GM18498 (cell line): ENCODE data around the gene MORN1.
"Not testable (repeated sequence)": the region's sequence is repeated elsewhere in the genome, so short reads cannot be mapped to it uniquely, and the experiment has no call there.

ENCODE experiments used
- ATAC-seq: cut with Tn5 transposase; IDR thresholded peaks from one replicate; pipeline ENCODE4 v1.9.1; 2021; ENCODE audit warnings: mild to moderate bottlenecking, moderate library complexity; ENCODE audit not compliant: unreplicated experiment

MORN1 gene

DNA sequence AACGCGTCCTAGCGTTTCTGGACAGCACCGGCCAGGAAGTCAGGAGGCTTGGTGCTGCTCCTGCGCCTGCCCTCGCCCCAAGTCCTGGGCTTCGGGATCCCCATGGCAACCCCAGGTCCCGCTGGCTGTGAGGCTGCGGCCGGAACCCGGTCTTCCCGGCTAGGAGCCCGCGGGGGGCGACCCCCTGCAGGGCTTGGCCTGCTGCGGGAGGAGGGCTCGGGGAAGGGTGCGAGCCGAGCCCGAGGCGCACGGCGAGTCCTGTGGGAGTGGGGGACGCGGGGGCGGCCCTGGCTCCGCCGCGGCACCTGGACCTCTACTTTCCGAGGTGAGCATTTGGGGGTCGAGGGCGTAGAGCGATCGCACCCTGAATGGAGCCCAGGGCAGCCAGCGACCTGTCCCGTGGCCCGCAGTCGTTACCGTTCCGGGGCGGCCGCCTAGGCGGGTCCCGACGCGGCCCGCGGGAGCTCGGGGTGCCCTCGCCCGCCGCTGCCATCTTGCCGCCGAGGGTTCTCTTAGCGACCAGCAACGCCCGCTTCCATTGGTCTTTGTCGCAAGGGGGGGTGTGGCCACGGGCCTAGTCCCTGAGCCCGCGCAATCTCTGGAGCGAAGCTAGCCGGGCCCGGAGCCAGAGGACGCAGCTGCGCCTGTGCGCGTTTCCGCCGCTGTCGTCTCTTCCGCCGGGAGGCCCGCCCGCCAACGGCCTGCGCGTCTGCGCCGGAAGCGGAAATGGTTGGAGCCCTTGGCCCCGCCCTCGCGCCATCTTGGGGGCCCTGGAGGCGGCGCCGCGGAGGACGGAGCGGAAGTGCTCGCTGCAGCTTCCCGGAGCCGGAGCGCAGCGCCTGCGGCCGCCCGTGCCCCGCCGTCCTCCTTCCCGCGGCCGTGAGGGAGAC is at the start of gene MORN1, which contains the start of gene RER1:
Gene MORN1 (minus strand): TSS at position 514 of the 890 bp plus-strand sequence. CDS start 21 bp downstream, at position 493.
Gene RER1 (plus strand): TSS at position 801 of the 890 bp plus-strand sequence. CDS start 3,950 bp downstream, outside the sequence.
- ATAC-seq: peak; percentile 87

DNA sequence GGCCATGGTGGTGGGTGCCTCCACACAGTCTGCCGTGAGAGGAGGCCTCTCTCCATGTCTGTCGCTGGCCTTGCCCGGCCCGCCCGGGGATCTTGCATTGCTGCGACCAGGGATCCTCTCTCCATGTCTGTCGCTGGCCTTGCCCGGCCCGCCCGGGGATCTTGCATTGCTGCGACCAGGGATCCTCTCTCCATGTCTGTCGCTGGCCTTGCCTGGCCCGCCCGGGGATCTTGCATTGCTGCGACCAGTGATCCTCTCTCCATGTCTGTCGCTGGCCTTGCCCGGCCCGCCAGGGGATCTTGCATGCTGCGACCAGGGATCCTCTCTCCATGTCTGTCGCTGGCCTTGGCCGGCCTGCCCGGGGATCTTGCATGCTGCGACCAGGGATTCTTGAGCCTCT is 49.0 kb upstream of the MORN1 start:
- not testable (repeated sequence) for ATAC-seq

DNA sequence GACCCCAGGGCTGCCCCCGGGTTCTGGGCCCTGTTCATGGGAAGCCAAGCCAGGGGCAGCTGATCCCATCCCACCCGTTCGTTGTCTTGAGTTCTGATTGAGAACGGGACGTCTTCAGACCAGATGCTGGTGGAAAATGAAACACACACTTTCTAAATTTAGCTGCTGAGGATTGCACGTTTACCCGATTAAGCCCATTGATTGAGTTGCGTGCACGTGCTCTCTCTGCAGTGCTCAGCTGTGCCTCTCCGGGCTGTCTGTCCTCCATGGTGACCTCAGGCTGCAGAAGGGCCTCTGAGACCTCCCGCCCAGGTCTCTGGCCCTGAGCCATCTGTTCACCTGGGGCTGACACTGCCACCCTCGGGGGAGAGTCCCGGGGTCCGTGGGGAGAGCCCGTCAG is 48.0 kb upstream of the MORN1 start:
- ATAC-seq: no peak

DNA sequence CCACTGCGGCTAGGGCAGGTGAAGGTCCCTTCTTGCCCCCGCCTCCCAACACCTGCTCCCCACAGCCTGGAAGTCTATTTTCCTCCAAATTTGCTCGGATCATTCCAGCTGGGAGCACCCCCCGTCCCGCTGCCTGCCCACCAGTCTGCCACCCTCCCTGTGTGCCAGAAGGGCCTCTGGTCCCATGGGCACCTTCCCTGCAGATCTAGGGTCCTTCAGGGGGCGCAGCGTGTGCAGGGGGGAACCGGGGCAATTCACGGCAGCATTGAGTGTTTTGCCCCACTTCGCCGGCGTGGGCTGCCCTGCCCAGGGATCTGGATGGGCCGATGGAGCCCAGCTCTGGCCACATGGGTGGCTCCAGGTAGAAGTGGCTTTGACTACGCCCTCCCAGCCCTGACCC is 47.3 kb upstream of the MORN1 start:
- no peak for ATAC-seq

GRCh38 chr1:2438038-2438437 is 46.7 kb upstream of the MORN1 start:
- ATAC-seq: no peak

DNA sequence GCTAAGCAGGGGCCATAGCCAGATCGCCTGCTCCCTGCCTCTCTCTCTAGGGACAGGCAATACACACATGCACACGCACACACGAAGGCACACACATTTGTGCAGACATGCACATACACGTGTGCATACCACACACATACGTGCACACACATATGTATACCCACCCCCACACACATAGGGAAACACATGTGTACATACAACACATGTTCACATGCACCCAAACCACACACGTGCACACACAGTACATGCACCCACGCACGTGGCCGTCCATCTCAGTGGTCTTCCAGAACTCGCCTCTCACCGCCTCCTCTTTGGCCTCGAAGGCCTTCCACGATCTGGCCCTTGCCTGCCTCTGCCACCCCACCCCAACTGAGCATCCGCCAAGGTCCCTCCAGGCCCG is 46.3 kb upstream of the MORN1 start:
- ATAC-seq: no peak

DNA sequence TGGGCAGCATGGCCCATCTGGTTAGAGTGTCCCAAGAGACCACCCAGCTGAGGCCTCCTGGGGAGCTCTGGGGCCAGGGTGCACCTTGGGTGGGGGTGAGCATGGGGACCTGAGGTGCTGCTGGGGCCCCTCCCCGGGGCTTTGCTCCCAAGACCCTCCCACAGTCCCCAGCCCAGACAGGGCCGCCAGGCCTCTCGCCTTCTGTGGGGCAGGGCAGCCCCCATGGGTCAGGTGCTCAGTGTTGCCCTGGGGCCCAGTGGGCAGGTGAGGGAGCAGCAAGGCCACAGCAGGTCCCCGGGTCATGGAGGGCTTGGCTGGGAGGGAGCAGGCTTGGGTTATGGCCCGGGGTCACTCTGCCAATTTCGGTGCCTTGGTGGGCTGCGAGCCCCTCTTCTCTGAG is 45.5 kb upstream of the MORN1 start:
- ATAC-seq: no peak

DNA sequence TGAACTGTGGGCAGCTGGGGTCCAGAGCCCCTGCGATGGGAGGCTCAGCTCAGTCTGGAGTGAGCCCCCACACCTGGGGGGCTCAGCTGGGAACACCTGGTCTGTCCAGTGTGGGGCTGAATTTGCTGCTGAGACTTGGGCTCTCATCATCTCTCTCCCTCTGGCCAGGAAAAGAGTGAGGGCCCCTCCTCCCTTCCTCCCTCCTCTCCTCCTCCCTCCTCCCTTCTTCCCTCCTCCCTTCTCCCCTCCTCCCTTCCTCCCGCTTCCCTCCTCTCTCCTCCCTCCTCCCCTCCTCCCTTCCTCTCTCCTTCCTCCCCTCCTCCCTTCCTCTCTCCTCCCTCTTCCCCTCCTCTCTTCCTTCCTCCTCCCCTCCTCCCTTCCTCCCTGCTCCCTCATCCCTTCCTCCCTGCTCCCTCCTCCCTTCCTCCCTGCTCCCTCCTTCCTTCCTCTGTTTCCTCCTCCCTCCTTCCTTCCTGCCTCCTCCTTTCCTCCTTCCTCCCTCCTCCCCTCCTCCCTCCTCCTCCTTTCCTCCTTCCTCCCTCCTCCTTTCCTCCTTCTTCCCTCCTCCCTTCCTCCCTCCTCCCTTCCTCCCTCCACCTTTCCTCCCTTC is 44.5 kb upstream of the MORN1 start:
- ATAC-seq: no peak

DNA sequence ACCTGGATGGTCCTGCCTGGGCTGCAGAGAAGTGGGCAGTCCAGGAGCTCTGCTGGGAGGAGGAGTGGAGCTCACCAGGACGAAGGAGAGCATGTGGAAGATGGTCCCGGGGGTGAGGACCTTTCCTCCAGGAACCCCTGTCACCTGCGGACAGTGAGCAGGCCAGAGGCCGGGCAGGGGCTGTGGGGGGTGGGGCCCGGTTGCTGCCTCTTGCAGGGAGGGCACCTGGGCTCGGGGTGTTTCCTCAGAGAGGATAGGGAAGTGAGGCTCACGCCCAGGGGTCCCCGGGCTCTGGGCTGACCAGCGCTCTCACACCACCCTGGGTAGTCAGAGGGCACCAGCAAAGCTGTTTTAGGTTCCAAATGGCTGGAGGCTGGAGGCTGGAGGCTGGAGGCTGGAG is 43.7 kb upstream of the MORN1 start:
- ATAC-seq: no peak

GRCh38 chr1:2433936-2434655 is 42.7 kb upstream of the MORN1 start:
- ATAC-seq: no peak

GRCh38 chr1:2433196-2433595 is 41.8 kb upstream of the MORN1 start:
- no peak for ATAC-seq

DNA sequence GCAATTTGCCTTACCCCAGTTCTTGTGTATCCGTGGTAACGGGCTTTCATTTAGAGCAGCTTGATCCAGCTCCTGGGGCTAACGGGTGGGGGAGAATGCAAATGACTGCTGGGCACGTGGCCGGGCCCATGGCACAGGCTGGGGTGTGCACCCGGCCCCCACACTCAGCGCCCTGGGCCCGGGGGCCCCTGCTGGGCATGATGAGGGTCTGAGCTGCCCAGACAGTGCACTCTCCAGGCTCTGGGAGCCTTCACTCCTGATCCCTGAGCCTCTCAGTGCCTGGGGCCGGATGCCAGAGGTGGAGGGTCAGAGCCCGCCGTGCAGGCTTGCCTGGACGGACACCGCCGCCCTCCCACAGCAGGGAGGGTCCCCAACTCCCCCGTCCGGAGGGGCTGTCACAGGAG is 41.1 kb upstream of the MORN1 start:
- no peak for ATAC-seq

DNA sequence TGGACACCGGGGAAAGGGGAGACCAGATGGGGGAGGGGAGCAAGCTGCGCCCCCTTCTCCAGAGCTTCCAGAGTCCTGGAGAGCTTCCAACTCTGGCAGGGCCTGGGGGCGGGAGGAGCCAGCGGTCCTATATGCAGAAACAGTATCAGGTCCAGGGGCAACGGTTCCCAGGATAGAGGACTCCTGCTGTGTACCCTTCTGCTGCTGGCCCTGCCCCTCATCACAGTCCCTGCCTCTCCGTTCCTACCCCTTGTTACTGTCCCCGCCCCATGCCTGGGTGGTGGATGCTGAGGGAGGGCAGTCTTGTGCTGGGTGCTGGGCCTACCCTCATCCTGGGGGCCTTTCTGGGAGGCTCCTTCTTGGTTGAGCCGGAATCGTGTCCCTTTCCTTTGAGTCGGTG is 40.2 kb upstream of the MORN1 start:
- no peak for ATAC-seq

- no peak for ATAC-seq
Observed at GRCh38 chr1:2431103-2431502, 39.7 kb upstream of the MORN1 start.

DNA sequence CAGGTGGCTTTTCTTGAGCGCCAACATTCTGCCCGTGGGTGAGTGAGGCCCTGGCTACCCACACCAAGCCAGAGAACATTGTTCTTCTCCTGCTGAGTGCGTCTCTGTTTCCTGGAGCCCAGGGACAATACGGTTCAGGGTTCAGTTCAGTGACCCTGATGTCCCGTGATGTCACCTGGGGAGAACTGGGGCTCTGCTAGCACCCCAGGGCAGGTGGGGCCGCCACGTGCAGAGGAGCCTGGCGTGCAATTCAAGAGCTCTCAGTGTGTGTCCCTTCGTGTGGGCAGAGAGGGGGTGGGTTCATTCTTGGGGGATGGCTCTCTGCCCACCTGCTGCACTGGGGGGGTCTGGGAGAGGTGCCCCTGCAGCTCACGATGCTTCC is 39.2 kb upstream of the MORN1 start:
- ATAC-seq: no peak

GRCh38 chr1:2429780-2430591 is 38.6 kb upstream of the MORN1 start:
- ATAC-seq: no peak

GRCh38 chr1:2428490-2428889 is 37.1 kb upstream of the MORN1 start:
- ATAC-seq: no peak

DNA sequence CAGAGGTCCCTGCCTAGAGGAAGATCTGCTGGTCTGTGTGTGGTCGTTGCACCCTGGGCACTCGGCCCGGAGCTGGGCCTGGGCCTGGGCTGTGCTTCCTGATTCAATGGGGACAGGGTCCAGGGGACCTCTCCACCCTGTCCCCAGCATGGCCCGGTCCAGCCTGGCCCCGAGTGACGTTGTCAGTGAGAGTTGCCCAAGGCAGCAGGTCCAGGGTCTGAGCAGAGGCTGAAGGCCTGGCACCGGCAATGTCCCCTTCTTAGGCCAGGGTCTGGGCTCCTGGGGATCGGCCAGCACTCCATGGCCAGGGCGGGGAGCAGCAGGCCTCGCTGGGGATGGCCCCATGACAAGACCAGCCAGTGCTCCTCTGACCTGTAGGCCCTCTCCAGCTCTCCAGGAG is 36.6 kb upstream of the MORN1 start:
- no peak for ATAC-seq

GRCh38 chr1:2427051-2427450 is 35.7 kb upstream of the MORN1 start:
- no peak for ATAC-seq

DNA sequence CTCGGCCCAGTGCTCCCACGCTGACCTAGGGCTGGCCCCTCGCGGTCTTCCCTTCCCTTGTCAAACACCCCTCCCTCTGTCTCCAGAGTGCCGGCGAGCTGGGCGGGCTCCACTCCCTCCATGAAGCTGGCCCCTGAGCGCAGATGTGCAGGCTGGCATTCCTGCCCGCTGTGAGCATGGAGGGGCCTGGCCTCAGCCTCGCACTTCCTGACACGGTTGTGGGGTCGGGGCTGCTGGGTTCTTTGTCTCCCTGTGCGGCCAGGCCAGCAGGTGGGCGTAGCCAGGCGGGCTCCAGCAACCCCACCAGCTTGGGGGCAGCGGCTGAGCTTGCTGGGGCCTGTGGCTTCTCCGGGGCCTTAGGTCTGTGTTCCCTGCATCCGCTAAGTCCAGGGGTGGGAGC is 35.2 kb upstream of the MORN1 start:
- no peak for ATAC-seq

DNA sequence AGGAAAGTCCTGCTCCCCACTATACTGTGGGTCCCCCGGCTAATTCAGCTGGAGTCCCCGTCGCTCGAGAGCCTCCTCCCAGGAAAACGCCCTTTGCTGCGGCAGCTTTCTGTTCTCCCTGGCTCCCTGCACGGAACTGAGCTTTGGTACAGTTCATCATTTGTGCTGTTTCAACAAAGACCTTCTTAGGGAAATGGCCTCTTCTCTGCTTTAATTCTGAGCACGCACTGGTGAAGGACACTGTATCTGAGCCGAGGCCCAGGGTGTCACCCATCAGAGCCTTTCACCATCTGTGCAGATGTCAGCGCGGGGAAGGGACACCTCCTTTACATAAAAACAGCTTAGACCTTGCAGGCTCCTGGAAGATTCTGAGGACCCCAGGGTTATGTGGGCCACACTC is 34.5 kb upstream of the MORN1 start:
- ATAC-seq: no peak
